NT2/D1 (cell line): ENCODE results near the gene NLGN4X.

Experiments
- SUZ12 ChIP-seq: IDR thresholded peaks from 2 replicates; pipeline ENCODE4 v1.6.1; 2011; ENCODE audit not compliant: insufficient read length, insufficient read depth; ENCODE audit errors: extremely low read depth
- ZNF274 ChIP-seq: IDR thresholded peaks from 2 replicates; pipeline ENCODE4 v1.6.1; 2011; ENCODE audit warnings: mild to moderate bottlenecking, low read depth, low read length

DNA sequence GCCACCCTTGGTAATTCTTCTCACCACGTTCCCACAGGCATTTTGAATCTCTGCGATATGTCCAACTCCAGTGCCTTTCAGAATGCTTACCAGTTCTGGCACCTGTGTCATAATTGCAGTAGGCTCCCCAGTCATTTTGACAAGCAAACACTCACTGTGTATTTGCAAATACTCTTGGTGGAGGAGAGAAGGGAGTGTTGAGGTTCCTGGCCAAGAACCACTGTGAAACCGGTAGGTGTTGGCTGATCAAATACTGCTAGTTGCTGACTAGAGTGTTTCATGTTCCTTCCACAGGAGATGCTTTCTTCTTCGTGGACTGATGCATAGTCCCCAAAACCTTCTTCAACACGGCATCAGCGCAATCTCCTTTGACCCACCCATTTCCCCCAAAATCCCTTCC is 16.0 kb upstream of the NLGN4X start:
- TF ChIP-seq ZNF274 (no peak), SUZ12 (no peak)
